Kidney epithelial cell (primary cell): ENCODE measurements around the gene PEPD. TPM values are rescaled to one million over a fixed set of nuclear protein-coding genes. Genes with fewer than 3 reads are reported as not detected.

Source experiments
- DNase-seq: peaks from one replicate; pipeline ENCODE4 v3.0.0-alpha.2; 2010; ENCODE audit warnings: low read depth
- H3K27me3 ChIP-seq: 2 replicates; pipeline ENCODE4 v1.6.0; 2011; ENCODE audit warnings: low read length; ENCODE audit not compliant: control insufficient read depth, insufficient read depth
- H3K36me3 ChIP-seq: 2 replicates; pipeline ENCODE4 v1.5.1; 2011; ENCODE audit warnings: low read length; ENCODE audit not compliant: control insufficient read depth, insufficient read depth
- H3K4me3 ChIP-seq: 2 replicates; pipeline ENCODE4 v1.5.1; 2011; ENCODE audit warnings: low read depth, mild to moderate bottlenecking, control low read depth, low read length
- total RNA-seq: library from RNA; depleted of rRNA; stranded (reverse); fragments of >200 nt; gene quantifications from 2 replicates; pipeline ENCODE4 v1.2.3, GENCODE V29; 2015
- TF ChIP-seq, protein P1 (sequence below): IDR thresholded peaks from 2 replicates; pipeline ENCODE4 v1.5.1; 2011; ENCODE audit warnings: mild to moderate bottlenecking, moderate library complexity, low read length, control low read depth, inconsistent platforms; ENCODE audit not compliant: insufficient read depth, poor library complexity, severe bottlenecking

Gene PEPD
- total RNA-seq, 1 donor from 2014 or later, result 88.6 TPM

DNA sequence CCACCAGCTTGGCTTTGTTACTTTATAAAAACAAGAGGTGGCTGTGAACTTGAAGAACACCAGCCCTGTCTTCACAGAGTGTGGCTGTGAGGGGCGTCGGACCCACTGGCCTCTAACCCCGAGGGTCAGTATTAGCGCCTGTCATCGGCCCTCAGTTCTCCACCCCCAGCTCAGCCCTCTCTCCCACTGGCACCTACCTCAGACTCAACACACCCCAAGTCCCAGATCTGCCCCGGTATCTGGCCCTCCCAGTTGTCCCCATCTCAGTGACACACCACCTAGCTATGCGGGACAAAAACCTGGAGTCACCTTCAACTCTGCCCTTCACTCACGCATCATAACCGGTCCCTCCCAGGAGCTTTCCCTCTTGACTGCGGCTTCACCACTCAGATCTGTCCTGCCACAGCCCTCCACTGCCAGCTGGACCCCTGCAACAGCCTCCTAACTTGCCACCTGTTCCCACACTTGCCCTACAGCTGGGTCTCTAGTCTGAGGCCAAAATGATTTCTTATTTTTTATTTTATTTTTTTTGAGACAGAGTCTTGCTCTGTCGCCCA lies 45.4 kb downstream of the PEPD start:
- Histone ChIP-seq H3K36me3 (no peaks in the 10 kb centered on the region), H3K4me3 (no peak overlapping the region), H3K27me3 (no peaks in the 10 kb centered on the region)
- DNase-seq, result no peak
- TF ChIP-seq, protein P1, sequence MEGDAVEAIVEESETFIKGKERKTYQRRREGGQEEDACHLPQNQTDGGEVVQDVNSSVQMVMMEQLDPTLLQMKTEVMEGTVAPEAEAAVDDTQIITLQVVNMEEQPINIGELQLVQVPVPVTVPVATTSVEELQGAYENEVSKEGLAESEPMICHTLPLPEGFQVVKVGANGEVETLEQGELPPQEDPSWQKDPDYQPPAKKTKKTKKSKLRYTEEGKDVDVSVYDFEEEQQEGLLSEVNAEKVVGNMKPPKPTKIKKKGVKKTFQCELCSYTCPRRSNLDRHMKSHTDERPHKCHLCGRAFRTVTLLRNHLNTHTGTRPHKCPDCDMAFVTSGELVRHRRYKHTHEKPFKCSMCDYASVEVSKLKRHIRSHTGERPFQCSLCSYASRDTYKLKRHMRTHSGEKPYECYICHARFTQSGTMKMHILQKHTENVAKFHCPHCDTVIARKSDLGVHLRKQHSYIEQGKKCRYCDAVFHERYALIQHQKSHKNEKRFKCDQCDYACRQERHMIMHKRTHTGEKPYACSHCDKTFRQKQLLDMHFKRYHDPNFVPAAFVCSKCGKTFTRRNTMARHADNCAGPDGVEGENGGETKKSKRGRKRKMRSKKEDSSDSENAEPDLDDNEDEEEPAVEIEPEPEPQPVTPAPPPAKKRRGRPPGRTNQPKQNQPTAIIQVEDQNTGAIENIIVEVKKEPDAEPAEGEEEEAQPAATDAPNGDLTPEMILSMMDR, result no peak

DNA sequence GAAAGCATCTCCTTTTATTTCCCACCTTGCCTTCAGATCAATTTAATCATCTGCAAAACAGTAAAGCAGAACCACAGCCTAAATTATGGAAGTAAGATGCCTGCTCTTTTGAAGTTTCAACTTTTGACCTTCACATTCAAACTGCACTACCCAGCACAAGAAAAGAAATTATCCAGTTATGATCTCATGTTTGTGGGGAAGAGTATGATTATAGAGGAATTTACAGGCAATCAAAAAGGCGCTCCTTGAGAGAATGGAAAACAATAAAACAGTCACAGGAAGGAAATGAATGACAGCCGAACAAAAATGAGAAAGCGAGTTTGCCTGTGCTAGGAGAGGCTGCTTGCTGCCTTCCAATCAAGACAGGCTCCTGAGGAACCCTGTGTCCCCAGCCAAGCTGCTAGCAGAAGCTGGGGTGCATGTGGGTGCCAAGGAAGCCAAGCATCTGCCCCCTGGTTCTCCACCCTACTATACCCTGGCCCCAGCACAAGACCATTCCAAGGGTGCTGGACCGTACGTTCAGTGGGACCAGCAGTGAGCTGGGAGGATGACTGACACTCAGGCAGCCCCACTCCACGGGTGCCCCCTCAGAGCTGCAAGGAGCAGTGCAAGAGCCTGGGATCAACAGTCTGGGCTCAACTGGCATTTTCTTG lies 47.8 kb downstream of the PEPD start:
- no peak overlapping the region for H3K4me3 ChIP-seq
- no peaks in the 10 kb centered on the region for H3K27me3 ChIP-seq
- TF ChIP-seq, protein P1, result no peak
- no peaks in the 10 kb centered on the region for H3K36me3 ChIP-seq
- DNase-seq, result no peak

DNA sequence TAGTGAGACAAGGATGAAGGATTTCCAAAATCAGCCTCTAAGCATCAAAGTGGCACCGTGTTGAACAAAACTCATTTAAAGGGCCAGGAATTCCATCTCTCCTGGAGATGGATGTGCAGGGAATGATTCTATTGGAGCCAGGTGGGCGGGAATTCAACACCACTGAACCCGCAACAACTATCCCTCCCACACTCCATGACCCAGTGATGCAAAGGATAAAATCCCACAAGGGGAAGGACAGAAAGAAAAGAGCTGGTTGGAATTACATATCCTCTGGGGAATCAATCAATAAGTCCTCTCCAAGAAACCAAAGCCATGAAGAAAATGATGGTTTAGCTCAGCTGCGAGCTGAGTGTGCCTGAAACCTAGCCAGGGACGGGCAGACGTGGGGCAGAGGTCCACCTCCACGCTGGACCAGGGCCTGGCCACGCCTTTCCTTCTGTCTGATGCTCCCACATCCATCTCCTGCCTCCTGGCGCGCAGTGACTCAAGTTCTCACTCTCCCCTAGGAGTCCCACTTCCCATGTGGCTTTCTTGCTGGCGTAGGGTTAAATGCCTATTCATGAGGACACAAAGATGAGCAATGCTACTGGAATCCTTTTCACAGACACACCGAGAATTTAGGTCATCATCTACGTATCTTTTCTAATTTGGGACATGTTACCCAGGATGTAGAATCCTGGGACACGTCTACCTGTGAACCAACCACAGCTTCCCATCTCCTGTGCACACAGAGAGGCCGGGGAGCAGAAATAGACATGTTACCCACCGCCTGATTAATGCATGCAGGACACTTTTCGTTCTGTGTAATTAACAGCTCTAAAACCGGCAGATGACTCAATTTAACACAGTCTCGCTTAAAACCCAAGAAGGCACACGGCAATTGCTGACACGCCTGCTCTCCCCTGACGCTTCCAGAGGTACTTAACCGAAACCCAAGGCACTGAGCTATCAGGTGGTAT lies 48.6 kb downstream of the PEPD start:
- DNase-seq, result peak; percentile 53
- TF ChIP-seq, protein P1, result no peak
- no peaks in the 10 kb centered on the region for H3K27me3 ChIP-seq
- H3K36me3 ChIP-seq, result no peaks in the 10 kb centered on the region
- H3K4me3 ChIP-seq, result no peak overlapping the region

DNA sequence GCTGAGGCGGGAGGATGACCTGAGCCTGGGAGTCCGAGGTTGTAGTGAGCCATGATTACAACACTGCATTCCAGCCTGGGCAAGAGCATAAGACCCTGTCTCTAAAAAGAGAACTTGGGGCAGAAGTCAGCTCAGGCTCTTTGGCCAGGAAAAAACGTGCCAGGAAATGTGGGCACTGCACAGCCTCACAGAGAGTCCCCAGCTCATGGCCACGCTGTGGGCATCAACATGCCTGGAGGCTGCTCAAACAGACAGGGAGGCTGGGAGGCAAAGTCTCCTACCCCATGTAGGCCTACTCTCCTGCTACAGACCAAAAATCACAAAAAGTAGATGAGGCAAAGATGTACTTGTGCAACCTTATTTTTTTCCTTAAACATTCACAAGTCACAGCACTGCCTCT lies 49.4 kb downstream of the PEPD start:
- DNase-seq, result no peak
- Histone ChIP-seq H3K4me3 (no peak overlapping the region), H3K36me3 (no peaks in the 10 kb centered on the region), H3K27me3 (no peaks in the 10 kb centered on the region)
- TF ChIP-seq, protein P1, result no peak

DNA sequence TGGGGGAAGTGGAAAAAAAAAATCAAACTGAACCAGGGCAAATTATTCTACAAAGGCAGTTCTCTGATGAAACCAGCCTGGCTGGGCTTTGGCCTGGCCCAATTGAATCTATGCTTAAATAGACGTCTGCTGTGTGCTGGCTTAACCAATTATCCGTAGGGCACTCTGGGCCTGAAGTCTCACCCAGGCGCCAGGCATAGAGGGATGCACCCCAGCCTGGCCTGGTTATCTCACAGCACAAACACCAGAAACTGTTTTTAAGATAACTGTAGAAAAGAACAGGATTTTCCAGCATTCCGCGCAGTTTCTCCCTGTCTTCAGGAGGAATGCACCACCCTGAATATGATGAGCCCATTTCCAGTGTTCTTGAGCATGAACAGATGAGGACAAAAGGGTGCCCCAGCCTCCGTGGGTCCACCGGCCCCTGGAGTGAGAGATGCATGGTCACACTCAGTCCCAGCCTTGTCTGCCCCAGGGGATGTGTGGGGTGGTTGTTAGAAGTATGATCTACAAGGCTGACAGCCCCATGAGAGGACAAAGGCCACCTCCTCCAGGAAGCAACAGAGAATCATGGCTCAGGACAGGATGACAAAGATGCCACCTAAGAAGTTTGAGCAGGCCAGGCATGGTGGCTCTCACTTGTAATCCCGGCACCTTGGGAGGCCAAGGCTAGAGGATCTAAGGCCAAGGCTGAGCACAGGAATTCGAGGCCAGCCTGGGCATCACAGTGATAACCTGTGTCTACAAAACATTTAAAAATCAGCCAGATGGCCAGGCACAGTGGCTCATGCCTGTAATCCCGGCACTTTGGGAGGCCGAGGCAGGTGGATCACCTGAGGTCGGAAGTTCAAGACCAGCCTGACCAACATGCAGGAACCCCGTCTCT lies 50.2 kb downstream of the PEPD start:
- Histone ChIP-seq H3K27me3 (no peaks in the 10 kb centered on the region), H3K4me3 (no peak overlapping the region), H3K36me3 (no peaks in the 10 kb centered on the region)
- no peak for DNase-seq
- TF ChIP-seq, protein P1, result no peak
